ENCODE results near the gene DGKH.

GRCh38 chr13:42043676-42044075, 4.8 kb upstream of the DGKH start:
- TF ChIP-seq CTCF (IDR thresholded peaks at IDR 0.05) (no peak), POLR2A (IDR thresholded peaks at IDR 0.05) (no peak)

All from body of pancreas (tissue), 4 donors.